GM13976 (cell line): ENCODE data around the gene LRTM1.

Source experiments
- DNase-seq: peaks from one replicate; pipeline ENCODE4 v3.0.0; 2012; ENCODE audit warnings: low spot score
- in situ Hi-C: fragments of 300-500 bp; cut with MboI; formaldehyde crosslinking; loops from one replicate; pipeline ENCODE4 v1.12.0; 2022; ENCODE audit warnings: low sequenced_read_pairs, mixed read lengths, inconsistent platforms; ENCODE audit not compliant: unreplicated experiment
- TF ChIP-seq, protein P1 (sequence below): IDR thresholded peaks from 2 replicates; pipeline ENCODE4 v1.5.1; 2012; ENCODE audit warnings: borderline replicate concordance, mild to moderate bottlenecking; ENCODE audit not compliant: insufficient read depth; ENCODE audit errors: extremely low read depth, missing control alignments, control extremely low read depth

The LRTM1 gene

DNA sequence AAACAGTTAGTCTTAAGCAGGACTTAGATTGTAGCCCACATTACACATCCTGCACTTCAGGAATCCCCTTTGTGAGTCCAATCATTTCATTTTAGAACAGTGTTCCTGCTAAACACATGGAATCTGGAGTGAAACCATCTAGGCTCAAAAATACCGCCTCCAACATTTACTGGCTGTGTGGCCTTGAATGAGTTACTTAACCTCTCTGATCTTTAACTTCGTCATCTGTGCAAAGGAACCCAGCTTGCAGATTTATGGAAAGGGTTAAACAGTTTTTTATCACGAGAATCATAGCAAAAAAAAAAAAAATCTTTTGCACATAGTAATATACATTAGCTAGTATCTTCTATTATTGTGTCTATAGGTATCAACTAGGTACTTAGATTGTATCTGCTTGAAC is 8.0 kb upstream of the LRTM1 start:
- in situ Hi-C loops: no loop called here
- no peak for DNase-seq
- TF ChIP-seq, protein P1, sequence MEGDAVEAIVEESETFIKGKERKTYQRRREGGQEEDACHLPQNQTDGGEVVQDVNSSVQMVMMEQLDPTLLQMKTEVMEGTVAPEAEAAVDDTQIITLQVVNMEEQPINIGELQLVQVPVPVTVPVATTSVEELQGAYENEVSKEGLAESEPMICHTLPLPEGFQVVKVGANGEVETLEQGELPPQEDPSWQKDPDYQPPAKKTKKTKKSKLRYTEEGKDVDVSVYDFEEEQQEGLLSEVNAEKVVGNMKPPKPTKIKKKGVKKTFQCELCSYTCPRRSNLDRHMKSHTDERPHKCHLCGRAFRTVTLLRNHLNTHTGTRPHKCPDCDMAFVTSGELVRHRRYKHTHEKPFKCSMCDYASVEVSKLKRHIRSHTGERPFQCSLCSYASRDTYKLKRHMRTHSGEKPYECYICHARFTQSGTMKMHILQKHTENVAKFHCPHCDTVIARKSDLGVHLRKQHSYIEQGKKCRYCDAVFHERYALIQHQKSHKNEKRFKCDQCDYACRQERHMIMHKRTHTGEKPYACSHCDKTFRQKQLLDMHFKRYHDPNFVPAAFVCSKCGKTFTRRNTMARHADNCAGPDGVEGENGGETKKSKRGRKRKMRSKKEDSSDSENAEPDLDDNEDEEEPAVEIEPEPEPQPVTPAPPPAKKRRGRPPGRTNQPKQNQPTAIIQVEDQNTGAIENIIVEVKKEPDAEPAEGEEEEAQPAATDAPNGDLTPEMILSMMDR: no peak

DNA sequence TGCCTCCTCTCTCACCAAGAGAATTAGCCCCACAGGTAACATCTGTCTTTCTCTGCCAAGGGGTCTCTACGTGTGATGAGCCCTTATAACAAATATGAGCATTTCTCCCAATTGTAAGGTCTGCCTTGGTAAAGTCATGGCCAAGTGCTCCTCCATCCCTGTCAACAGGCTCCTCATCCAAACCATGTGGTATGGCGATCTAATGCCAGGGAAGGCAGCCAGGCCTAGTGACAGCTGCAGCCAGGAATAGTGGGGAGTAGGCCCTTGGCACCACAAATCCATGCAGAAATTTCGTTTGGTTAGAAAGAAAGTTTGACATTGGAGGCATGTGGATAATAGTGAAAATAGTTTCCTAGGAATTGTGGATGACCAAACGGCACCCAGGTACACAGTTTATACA is 4.7 kb upstream of the LRTM1 start:
- in situ Hi-C loops: no loop called here
- TF ChIP-seq, protein P1: no peak
- no peak for DNase-seq

DNA sequence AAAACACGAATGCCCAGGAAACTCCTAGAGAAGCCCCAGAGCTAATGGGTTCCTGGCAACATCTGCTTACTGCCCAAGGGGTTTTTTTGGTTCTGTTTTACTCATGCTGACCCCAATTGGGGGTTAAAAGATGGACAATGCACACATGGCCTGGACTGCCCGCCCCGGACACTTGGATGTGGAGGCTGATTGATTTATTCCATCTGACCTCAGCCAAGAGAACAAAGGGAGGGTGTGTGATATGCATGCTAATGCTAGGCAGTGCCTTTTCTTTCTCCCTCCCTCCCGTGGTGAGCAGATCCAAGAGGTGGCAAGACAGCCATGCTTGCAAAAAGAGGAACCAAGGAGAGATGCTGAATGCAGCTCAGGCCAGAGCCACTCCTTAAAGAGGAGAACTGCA is 3.3 kb upstream of the LRTM1 start:
- in situ Hi-C loops: no loop called here
- TF ChIP-seq, protein P1: no peak
- no peak for DNase-seq

DNA sequence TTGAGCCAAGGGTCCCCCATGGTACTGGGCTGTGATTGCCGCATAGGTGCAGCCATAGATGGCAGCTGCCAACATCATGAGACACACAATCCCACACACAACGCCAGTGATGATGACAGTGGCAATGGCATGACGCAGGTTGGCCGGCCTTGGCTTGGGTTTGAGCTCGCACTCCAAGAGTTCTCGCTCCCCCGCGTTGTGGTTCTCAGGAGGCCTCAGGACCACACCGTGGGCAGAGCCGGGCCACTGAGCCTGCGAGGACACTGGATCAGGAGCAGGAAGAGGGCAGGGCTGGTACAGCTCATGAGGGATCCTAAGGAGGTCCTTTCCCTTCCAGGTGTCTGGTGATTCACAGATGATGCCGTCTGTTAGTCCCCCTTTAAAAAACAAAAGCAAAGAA is 9.3 kb downstream of the LRTM1 start:
- TF ChIP-seq, protein P1: no peak
- DNase-seq: no peak
- in situ Hi-C loops: no loop called here

DNA sequence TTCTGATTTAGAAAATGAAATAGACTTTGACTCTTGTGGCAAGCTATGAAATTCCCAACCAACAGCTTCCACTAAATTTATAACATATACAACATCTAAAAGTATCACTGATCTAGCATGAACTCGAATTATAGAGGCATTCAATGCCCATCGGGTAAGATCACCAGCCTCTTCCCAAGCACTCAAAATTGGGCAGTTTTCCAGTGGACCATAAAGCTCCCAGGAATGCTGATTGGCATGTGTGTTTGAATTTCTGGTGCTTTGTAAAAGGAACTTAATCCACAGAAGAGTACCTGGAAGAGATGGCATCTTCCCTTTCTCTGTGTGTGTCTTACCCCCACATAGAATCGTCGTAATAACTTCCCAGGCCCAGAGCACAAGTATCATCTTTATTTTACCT is 10.0 kb downstream of the LRTM1 start:
- in situ Hi-C loops: no loop called here
- TF ChIP-seq, protein P1: no peak
- DNase-seq: no peak

DNA sequence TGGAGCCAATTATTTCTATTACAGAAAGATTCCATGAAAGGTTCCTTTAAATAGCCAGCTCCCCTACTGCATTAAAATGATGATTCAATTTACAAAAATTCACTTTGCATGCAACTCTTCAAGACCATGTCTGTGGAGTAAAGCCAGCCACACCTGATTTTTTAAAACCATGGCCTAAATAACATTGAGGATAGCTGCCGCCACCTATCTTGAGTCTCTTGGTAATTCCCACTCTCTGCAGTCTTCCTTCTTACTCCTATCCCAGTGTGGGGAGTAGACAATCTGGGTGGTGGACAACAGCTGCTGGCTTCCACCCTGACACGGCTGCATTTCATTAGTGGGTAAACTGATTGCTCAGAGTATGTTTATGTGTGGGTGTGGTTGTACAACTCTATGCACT is 10.7 kb downstream of the LRTM1 start:
- in situ Hi-C loops: no loop called here
- no peak for DNase-seq
- TF ChIP-seq, protein P1: no peak

DNA sequence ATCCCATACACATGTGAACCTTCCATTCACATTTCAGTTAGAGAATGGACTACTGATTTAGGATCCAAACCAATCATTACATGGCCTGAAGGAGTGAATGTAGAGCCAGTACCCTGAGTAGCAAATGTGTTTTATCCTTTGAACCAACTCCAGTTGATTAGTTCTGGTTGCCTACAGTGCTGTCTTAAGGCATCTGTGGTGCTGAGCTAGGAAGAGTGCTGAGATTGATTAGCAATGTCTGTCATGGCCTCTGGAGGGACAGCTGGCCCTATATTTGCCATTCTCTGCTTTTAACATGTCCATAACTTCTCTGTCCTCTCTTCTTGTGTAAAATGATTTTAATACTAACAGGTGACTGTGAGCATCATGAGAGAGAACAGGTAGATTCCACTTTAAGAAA is 11.1 kb downstream of the LRTM1 start:
- in situ Hi-C loops: no loop called here
- TF ChIP-seq, protein P1: no peak
- no peak for DNase-seq
